ENCODE measurements around the gene LILRB3.
"Not testable (repeated sequence)": the region's sequence is repeated elsewhere in the genome, so short reads cannot be mapped to it uniquely, and the experiment has no call there.

LILRB3 gene

GRCh38 chr19:54222474-54223276 lies at the start of gene LILRB3:
LILRB3 (minus strand) TSS chr19:54223007; CDS start chr19:54222976, 31 bp downstream.
- not testable (repeated sequence) for DNase-seq

- DNase-seq: not testable (repeated sequence)
Observed at GRCh38 chr19:54272181-54272580, 49.4 kb upstream of the LILRB3 start.

- DNase-seq: not testable (repeated sequence)
Observed at GRCh38 chr19:54271587-54271986, 48.8 kb upstream of the LILRB3 start.

GRCh38 chr19:54271106-54271505 lies 48.3 kb upstream of the LILRB3 start:
- DNase-seq: no peak

- DNase-seq: no peak
Observed at GRCh38 chr19:54268936-54269335, 46.1 kb upstream of the LILRB3 start.

- DNase-seq: no peak
Observed at GRCh38 chr19:54266133-54266532, 43.3 kb upstream of the LILRB3 start.

GRCh38 chr19:54262470-54262869 lies 39.7 kb upstream of the LILRB3 start:
- no peak for DNase-seq

- DNase-seq: no peak
Observed at GRCh38 chr19:54262066-54262465, 39.3 kb upstream of the LILRB3 start.

GRCh38 chr19:54257116-54257480 lies 34.3 kb upstream of the LILRB3 start, which contains the start of gene LILRB5:
LILRB5 (minus strand) TSS chr19:54257273; CDS start chr19:54257193, 80 bp downstream.
- no peak for DNase-seq

GRCh38 chr19:54256250-54257115 lies 33.7 kb upstream of the LILRB3 start:
- DNase-seq: no peak

- no peak for DNase-seq
Observed at GRCh38 chr19:54255105-54255775, 32.4 kb upstream of the LILRB3 start.

- no peak for DNase-seq
Observed at GRCh38 chr19:54254195-54254906, 31.5 kb upstream of the LILRB3 start.

- no peak for DNase-seq
Observed at GRCh38 chr19:54253331-54254194, 30.8 kb upstream of the LILRB3 start.

- no peak for DNase-seq
Observed at GRCh38 chr19:54252845-54253244, 30.0 kb upstream of the LILRB3 start.

- DNase-seq: no peak
Observed at GRCh38 chr19:54252243-54252642, 29.4 kb upstream of the LILRB3 start.

GRCh38 chr19:54248016-54248601 lies 25.3 kb upstream of the LILRB3 start:
- DNase-seq: no peak

GRCh38 chr19:54247106-54247930 lies 24.5 kb upstream of the LILRB3 start:
- DNase-seq: no peak

GRCh38 chr19:54245936-54246335 lies 23.1 kb upstream of the LILRB3 start:
- DNase-seq: no peak

- DNase-seq: not testable (repeated sequence)
Observed at GRCh38 chr19:54243809-54244208, 21.0 kb upstream of the LILRB3 start.

GRCh38 chr19:54242646-54243045 lies 19.8 kb upstream of the LILRB3 start, which contains the start of gene LILRA6:
LILRA6 (minus strand) TSS chr19:54242790.
- not testable (repeated sequence) for DNase-seq
